ENCODE results near the gene OR1L6.

The OR1L6 gene

DNA sequence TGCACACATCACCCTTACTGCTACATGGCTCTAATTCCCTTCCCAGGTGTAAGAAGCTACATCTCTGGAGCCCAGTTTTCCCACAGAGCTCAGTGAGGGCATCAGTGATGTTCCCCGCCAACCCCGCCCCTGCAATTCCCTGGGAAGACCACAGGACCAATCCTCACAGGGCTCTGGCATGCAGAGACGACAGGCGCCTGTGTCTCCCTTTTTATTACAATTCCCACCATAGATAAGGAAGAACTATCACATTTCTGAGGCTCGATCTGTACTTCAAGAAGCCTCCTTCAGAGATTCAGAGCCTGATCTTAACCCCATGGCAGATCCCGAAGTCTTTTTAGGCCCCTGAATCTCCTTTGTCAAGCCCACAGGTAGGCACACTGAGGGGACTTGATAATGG is at the start of gene OR1L6:
TSS of gene OR1L6 (plus strand) at position 301 of the 400 bp plus-strand sequence. CDS start 7,545 bp downstream, outside the sequence.
- no peak for DNase-seq

- no peak for DNase-seq
Measured at GRCh38 chr9:122695696-122696095, 46.4 kb upstream of the OR1L6 start.

DNA sequence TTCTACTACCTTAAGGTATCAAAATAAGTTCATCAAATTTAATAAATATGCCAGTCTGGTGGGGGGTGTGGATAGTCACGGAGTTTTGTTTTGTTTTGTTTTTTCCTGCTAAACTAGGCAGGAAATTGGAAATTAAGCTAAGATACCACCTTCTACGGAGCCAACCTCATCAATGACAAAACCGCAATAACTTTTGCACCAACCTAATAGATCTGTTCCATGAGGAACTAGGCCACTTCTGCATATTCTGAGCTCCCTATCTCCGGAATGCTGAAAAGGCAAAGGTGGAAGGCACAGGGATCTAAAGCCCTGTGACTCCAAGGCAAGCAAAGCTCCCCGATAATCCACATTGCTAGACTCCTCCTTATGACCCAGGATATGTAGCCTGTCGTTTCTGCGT is 24.1 kb upstream of the OR1L6 start:
- no peak for DNase-seq

GRCh38 chr9:122719218-122719617 is 22.9 kb upstream of the OR1L6 start:
- no peak for DNase-seq

DNA sequence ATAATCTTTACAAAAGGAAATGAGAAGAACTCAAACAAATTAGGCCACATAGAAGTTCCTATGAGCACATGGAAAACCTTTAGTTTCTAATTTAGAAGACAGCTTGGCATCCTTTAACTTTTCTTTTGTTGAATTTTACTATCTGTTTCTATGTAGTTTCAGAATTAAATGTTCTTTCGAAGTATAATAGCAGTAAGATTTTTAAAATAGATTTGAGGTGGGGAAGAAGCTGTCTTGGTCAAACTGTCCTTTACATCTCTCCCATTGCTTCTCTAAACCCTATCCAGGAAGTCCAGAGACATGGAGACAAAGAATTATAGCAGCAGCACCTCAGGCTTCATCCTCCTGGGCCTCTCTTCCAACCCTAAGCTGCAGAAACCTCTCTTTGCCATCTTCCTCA is 18.4 kb upstream of the OR1L6 start, which contains the start of gene OR1L4:
TSS of gene OR1L4 (plus strand) at position 301 of the 400 bp plus-strand sequence. CDS start at position 301, 0 bp downstream.
- DNase-seq = no peak

DNA sequence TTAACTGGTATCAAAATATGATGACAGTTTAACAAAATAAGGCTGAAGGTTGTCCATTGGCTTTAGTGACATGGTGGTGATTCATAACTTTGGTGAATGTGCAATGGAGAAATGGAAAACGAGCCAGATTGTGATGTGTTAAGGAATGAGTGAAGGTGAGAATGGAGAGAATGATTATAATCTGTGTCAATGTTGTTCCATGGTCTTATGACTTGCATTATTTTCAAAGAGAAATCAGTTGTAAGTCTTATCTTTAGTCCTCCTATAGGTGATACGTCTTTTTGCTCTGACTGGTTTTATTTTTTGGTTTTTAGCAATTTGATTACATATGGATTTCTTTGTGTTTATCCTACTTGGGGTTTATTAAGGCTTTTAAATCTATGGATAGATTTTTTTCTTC is 12.7 kb downstream of the OR1L6 start:
- no peak for DNase-seq

DNA sequence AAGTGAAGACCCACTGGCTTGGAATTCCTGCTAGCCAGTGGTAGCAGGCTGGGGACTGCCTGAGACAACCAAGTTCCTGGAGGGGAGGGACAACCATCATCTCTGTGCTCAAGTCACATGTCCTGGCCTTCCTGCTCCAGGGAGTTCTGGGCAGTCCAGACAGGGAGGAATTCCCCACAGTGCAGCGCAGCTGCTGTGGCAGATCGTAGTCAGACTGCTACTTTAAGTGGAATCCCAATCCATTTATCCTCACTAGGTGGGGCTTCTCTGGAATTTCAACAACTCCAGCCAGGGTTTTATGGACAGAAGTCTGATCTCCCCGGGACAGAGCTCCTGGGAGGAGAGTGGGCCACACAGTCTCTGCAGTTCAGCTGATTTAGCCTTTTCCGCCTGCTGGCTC is 25.7 kb downstream of the OR1L6 start:
- DNase-seq = no peak

- DNase-seq = no peak
Measured at GRCh38 chr9:122777052-122777451, 34.9 kb downstream of the OR1L6 start.

DNA sequence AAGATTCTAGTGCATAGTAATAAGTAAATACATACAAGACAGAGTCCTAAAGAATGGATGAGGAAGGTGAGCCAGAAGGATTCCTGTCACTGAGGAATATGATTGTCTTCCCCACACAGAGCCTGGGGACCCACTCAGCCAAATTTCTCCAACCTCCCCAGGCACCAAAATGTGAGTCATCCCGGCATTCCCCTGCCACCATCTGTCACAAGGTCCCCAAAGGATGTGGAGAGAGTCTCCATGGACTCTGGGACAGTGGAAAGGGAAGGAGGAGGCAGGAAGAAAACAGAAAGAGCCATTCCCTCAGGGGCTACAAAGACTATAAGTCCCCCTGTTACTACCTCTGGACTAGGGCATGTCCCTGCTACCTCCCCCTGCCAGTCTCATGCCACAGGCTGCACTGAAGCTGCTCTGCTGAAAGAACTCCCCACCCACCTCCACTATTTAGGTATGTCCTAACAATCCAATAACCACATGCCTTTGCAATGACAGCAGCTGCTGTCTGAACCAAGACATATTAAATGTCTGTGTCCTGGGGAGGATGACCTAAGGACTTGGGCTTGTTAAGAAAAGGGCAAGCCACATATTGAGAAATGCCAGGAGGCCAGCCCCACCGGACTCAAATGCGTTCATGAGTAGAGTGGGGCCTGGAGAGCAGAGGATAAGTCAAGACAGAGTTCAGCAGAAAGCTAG is 36.0 kb downstream of the OR1L6 start:
- no peak for DNase-seq

- no peak for DNase-seq
Measured at GRCh38 chr9:122779181-122779580, 37.1 kb downstream of the OR1L6 start.

DNA sequence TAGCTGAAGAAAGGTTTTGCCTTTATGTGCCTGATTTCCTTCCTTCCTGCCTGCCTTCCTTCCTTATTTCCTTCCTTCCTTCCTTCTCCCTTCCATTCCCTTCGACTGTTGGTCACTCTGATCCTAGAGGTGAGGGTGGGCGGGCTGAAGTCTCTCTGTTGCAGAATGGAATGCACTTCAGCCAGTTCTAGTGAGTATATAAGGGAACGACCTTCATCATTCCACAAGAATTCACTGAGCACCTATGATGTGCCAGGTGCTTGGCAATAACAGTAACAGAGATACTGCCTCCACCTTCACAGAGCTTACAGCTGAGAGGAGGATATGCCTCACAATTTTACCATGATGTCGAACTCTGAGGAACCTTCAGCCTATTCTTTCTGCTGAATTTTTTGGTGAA is 37.9 kb downstream of the OR1L6 start:
- DNase-seq = no peak

DNA sequence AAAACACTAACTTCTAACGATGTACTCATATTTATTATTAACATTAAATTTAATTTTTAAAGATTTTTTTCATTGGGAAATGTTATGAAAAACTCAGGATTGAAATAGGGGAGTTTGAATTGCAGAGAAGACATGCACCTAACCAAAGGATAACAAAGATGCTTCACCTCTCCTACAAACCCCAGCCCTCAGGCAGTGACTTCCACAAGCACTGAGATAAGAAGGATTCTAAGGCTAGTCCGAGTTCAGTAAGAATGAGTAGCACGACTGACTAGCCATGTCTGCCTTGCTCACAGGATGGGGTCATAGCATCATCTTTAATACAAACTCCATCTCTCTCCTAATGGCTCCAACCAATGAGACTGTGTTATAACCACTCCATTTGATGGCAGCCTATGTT is 39.6 kb downstream of the OR1L6 start:
- no peak for DNase-seq

GRCh38 chr9:122785269-122785668 is 43.2 kb downstream of the OR1L6 start:
- DNase-seq = no peak

GRCh38 chr9:122786338-122786737 is 44.2 kb downstream of the OR1L6 start:
- no peak for DNase-seq

GRCh38 chr9:122788831-122789230 is 46.7 kb downstream of the OR1L6 start, which contains the start of gene OR5C1:
Gene OR5C1 (plus strand): TSS chr9:122788933. CDS start chr9:122788933, 0 bp downstream.
- DNase-seq = no peak

DNA sequence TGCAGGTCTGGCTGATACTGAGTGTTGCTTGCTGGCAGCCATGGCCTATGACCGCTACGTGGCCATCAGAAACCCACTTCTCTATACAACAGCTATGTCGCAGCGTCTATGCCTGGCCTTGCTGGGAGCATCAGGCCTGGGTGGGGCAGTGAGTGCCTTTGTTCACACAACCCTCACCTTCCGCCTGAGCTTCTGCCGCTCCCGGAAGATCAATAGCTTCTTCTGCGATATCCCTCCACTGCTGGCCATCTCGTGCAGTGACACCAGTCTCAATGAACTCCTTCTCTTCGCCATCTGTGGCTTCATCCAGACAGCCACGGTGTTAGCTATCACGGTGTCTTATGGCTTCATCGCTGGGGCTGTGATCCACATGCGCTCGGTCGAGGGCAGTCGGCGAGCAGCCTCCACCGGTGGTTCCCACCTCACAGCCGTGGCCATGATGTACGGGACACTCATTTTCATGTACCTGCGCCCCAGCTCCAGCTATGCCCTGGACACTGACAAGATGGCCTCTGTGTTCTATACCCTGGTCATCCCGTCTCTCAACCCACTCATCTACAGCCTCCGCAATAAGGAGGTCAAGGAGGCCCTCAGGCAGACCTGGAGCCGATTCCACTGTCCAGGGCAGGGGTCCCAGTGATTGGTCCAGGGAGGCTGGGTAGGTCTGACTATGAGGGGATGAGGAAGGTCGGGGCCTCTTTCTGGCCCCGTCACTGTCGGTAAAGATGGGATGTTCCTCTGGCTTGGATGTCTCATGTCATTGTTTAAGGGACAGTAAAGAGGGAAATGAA is 47.3 kb downstream of the OR1L6 start:
- no peak for DNase-seq

DNA sequence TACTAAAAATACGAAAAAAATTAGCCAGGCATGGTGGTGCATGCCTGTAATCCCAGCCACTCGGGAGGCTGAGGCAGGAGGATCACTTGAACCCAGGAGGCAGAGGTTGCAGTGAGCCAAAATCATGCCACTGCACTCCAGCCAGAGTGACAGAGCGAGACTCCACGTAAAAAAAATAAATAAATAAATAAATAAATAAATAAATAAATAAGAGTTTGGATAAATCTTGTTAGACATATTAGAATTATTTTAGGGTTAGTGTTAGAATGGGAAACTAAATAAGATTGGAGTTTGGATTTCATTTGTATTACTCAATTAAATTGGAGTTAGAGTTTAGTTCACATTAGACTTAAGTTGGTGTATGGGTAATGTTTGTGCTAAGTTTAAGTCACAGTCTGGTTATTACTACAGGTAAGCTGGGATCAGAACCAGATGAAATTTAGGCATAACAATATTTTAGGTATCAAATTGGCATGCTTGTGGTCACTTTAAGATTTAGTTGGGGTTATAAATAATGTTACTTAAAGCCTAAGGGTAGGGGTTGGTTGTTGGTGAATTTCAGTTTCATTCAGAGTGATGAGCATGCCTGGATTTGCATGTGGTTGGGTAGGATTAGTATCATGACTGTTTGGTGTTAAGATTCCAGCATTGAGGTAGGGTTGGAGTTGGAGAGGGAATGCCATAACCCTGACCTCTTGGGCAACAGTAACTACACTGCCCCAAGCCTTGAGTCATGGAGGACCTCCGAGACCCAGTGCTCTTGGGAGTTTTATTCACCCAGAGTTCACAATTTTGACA is 50.0 kb downstream of the OR1L6 start:
- DNase-seq = no peak

GRCh38 chr9:122797316-122798063 is 55.4 kb downstream of the OR1L6 start:
- no peak for DNase-seq
